ENCODE measurements around the gene SHANK1. TPM values are rescaled to one million over a fixed set of nuclear protein-coding genes. Genes with fewer than 3 reads are reported as not detected.

SHANK1 gene
- polyA plus RNA-seq, 1 donor from 2014 or later, result not detected

DNA sequence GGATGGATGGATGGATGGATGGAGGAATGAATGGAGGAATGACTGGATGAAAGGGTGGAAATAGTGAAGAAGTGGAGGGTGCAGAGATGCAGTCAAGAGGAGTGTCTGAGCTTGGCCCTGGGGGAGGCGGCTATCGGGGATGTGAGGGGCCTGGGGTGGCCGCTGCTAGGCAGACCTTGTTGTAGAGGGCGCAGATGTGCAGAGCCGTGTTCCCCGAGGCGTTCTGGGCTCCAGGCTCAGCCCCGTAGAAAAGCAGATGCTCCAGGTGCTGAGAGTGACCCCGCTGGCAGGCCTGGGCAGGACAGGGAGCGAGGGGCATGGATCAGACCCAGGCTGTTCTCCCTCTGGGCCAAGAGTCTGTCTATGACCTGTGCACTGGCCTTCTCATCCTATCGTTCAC is 8.4 kb downstream of the SHANK1 start:
- Mint-ChIP-seq H3K4me3 (peak overlapping the region in 1 of 4 donors; percentile 14), H3K4me1 (peaks cover 0 to 1% (median 0%) of the 10 kb centered on the region in 3 donors), H3K27ac (no peak overlapping the region), H3K36me3 (peaks cover 2% of the 10 kb centered on the region), H3K27me3 (peaks cover 33% of the 10 kb centered on the region), H3K9me3 (peaks cover 0 to 2% (median 0%) of the 10 kb centered on the region in 3 donors)

DNA sequence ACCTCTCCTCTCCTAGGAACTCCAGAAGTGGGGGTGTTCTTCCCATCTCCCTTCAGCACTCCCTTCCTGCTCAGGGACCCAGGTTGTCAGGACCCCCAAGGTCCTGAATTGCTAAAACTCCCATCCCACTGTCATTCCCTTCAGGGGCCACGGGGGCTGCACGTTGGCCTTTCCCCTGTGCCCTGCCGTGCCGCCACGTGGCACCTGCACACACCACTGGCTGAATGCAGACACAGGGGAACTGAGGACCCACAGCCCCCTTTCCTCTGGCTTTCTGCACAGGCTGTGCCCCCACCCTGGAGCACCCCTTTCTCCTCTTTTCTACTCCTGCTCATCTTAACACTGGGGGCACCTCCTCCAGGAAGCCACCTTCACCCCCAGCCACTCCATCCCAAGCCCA is 9.0 kb downstream of the SHANK1 start:
- peaks cover 30% of the 10 kb centered on the region for H3K27me3 Mint-ChIP-seq
- H3K4me1 Mint-ChIP-seq, result peaks cover 0 to 1% (median 0%) of the 10 kb centered on the region in 3 donors
- H3K4me3 Mint-ChIP-seq, result no peak overlapping the region
- H3K9me3 Mint-ChIP-seq, result peaks cover 0 to 2% (median 0%) of the 10 kb centered on the region in 3 donors
- H3K27ac Mint-ChIP-seq, result no peak overlapping the region
- H3K36me3 Mint-ChIP-seq, result peaks cover 2% of the 10 kb centered on the region

- H3K9me3 Mint-ChIP-seq, result peaks cover 0 to 2% (median 0%) of the 10 kb centered on the region in 3 donors
- H3K4me1 Mint-ChIP-seq, result peaks cover 0 to 1% (median 0%) of the 10 kb centered on the region in 3 donors
- no peak overlapping the region for H3K4me3 Mint-ChIP-seq
- H3K27ac Mint-ChIP-seq, result no peak overlapping the region
- peaks cover 30% of the 10 kb centered on the region for H3K27me3 Mint-ChIP-seq
- peaks cover 2% of the 10 kb centered on the region for H3K36me3 Mint-ChIP-seq
Measured at GRCh38 chr19:50710094-50710493, 9.5 kb downstream of the SHANK1 start.

DNA sequence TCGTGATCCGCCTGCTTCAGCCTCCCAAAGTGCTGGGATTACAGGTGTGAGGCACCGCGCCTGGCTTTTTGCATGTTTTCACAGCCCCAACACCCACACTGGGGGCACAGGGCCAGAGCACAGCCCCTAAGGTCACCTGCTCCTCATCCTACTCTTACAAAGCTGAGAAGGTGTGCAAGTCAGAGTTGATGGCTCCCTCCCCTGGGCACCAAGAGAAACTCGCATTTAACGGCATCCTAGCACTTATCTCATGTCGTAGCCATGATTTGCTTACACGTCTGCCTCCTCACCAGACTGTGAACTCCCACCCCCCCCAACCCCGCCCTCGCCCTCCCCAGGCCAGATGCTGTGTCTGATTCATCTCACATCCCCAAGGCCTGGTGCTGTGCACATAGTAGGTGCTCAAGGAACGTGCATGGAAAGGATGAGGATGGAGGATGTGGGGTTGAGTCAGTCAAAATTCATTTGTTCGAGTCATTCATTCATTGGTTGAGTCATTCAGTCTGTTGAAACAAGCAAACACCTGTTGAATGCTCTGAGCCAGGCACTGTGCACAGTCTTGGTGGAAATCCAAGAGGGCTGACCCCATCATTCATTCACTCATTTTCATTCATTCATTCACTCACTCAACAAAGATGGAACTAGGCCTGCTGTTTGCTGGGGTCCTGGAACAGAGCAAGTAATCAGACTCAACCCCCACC is 11.3 kb downstream of the SHANK1 start:
- Mint-ChIP-seq H3K27ac (no peak overlapping the region), H3K36me3 (peaks cover 2% of the 10 kb centered on the region), H3K4me1 (peaks cover 0 to 1% (median 0%) of the 10 kb centered on the region in 3 donors), H3K4me3 (no peak overlapping the region), H3K9me3 (peaks cover 0 to 2% (median 0%) of the 10 kb centered on the region in 3 donors), H3K27me3 (peaks cover 31% of the 10 kb centered on the region)

GRCh38 chr19:50706387-50706786 is 13.2 kb downstream of the SHANK1 start:
- peaks cover 2% of the 10 kb centered on the region for H3K36me3 Mint-ChIP-seq
- H3K9me3 Mint-ChIP-seq, result peaks cover 0 to 2% (median 0%) of the 10 kb centered on the region in 3 donors
- no peaks in the 10 kb centered on the region for H3K4me1 Mint-ChIP-seq
- no peak overlapping the region for H3K4me3 Mint-ChIP-seq
- H3K27me3 Mint-ChIP-seq, result peaks cover 27% of the 10 kb centered on the region
- H3K27ac Mint-ChIP-seq, result no peak overlapping the region

DNA sequence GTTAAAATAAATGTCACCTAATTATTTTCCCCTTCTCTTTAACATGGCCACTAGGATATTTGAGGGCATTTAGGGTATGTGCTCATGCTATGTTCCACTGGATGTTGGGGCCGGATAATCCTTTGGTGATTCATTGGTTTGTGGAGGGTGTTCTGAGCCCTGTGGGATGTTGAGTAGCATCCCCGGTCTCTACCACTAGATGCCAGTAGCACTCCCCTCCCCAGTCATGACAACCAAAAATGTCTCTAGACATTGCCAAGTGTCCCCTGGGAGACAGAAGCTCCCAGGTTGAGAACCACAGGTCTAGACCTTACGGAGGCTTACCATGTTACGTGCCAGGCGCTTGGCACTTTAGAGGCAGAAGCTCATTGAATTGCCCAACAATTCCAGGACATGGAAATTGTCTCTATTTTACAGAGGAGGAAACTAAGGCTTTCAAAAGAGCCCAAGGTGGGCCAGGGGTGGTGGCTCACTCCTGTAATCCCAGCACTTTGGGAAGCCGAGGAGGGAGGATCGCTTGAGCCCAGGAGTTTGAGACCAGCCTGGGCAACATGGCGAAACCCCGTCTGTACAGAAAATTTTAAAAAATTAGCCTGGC is 14.1 kb downstream of the SHANK1 start:
- Mint-ChIP-seq H3K36me3 (peaks cover 2% of the 10 kb centered on the region), H3K4me3 (no peak overlapping the region), H3K27me3 (peaks cover 25% of the 10 kb centered on the region), H3K27ac (no peak overlapping the region), H3K4me1 (no peaks in the 10 kb centered on the region), H3K9me3 (peaks cover 0 to 2% (median 1%) of the 10 kb centered on the region in 3 donors)

DNA sequence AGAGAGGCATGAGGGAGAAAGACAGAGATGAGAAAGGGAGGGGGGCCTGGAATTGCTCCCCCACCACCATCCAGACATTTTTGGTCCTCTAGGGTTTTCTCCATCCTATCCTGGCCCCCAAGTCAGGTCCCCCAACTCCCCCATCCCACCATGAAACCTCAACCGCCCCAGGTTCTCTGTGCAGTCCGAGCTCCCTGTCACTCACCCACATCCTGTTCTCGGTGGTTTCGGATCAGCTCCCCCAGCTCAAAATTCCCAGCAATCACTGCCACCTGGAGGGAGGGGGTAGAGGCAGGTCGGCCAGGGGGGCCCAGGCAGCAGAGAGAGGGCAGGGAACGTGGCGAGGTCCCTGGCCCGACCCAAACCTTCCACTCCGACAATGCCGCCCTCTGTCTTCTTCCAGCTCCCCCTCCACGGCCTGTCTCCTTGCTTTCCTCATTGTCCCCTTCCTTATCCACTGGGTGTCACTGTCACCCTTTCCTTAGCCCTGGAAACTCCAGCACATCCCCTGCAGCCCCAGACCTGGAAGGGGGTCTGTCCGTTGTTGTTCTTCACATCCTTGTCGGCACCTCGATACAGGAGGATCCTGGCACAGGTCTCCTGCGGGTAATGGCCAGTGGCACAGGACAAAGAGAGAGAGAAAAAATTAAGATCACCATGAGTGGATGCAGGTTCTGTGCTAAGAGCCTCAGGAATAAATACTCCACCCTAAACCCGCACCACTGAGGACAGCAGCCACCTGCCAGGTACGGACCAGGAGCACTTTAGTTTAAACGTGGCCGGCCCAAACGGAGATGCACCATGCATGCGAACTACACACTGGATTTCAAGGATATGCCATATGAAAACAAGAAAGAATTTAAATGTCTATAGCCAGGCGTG is 15.4 kb downstream of the SHANK1 start:
- peaks cover 25% of the 10 kb centered on the region for H3K27me3 Mint-ChIP-seq
- H3K4me3 Mint-ChIP-seq, result no peak overlapping the region
- H3K9me3 Mint-ChIP-seq, result peaks cover 0 to 2% (median 1%) of the 10 kb centered on the region in 3 donors
- no peak overlapping the region for H3K27ac Mint-ChIP-seq
- no peaks in the 10 kb centered on the region for H3K4me1 Mint-ChIP-seq
- peaks cover 2% of the 10 kb centered on the region for H3K36me3 Mint-ChIP-seq

- peaks cover 28% of the 10 kb centered on the region for H3K27me3 Mint-ChIP-seq
- H3K36me3 Mint-ChIP-seq, result no peaks in the 10 kb centered on the region
- no peak overlapping the region for H3K4me3 Mint-ChIP-seq
- no peak overlapping the region for H3K27ac Mint-ChIP-seq
- peaks cover 0 to 2% (median 1%) of the 10 kb centered on the region in 3 donors for H3K9me3 Mint-ChIP-seq
- no peaks in the 10 kb centered on the region for H3K4me1 Mint-ChIP-seq
Measured at GRCh38 chr19:50702871-50703829, 16.5 kb downstream of the SHANK1 start.

GRCh38 chr19:50702158-50702870 is 17.3 kb downstream of the SHANK1 start:
- H3K4me3 Mint-ChIP-seq, result no peak overlapping the region

GRCh38 chr19:50701367-50701985 is 18.1 kb downstream of the SHANK1 start:
- Mint-ChIP-seq H3K27ac (no peak overlapping the region), H3K27me3 (peaks cover 37% of the 10 kb centered on the region), H3K4me3 (no peak overlapping the region), H3K36me3 (no peaks in the 10 kb centered on the region), H3K4me1 (peaks cover 0 to 2% (median 0%) of the 10 kb centered on the region in 3 donors), H3K9me3 (peaks cover 0 to 4% (median 0%) of the 10 kb centered on the region in 3 donors)

More at GRCh38 chr19:50702158-50702870, 17.3 kb downstream of the SHANK1 start:
- Mint-ChIP-seq H3K27me3 (peaks cover 32% of the 10 kb centered on the region), H3K36me3 (no peaks in the 10 kb centered on the region), H3K27ac (no peak overlapping the region), H3K4me1 (no peaks in the 10 kb centered on the region), H3K9me3 (peaks cover 0 to 1% (median 0%) of the 10 kb centered on the region in 3 donors)

DNA sequence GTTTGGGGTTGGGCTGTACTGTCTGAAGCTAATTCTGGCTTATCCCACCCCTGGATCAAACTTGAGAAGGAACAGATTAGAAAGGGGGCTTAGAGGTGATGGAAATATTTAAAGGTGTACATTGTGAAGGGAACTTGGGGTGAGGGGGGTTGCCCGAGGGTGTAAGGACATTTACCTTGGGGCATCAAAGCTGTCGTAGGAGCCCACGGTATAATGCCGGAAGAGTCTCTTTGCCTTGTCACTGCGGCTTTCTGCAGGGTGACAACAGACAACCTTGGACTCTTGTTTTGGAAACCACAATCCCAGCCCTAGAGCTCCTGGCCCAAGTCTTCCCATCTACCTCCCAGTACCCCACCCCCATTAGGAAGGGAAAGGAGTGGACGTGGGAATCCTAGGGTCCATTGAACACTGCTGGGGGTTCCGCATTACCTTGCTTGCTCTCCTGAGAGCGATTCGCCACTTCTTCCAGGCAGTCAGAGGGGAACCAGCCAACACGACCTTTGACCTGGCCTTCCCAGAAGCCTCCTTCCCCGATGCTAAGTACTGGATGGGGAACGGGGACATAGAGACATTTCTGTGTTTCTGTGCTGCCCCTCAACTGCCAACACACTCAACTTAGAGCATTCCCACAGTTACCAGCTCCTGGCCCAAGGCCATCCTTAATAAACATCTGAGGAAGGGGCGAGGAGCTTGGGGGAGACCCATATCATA is 22.0 kb downstream of the SHANK1 start:
- no peak overlapping the region for H3K27ac Mint-ChIP-seq
- no peak overlapping the region for H3K4me3 Mint-ChIP-seq
- H3K27me3 Mint-ChIP-seq, result peaks cover 41% of the 10 kb centered on the region
- peaks cover 0 to 4% (median 0%) of the 10 kb centered on the region in 3 donors for H3K9me3 Mint-ChIP-seq
- no peaks in the 10 kb centered on the region for H3K36me3 Mint-ChIP-seq
- H3K4me1 Mint-ChIP-seq, result peaks cover 0 to 2% (median 2%) of the 10 kb centered on the region in 3 donors

GRCh38 chr19:50696094-50696483 is 23.5 kb downstream of the SHANK1 start:
- no peak overlapping the region for H3K4me3 Mint-ChIP-seq
- H3K27ac Mint-ChIP-seq, result no peak overlapping the region
- H3K27me3 Mint-ChIP-seq, result peaks cover 41% of the 10 kb centered on the region
- H3K4me1 Mint-ChIP-seq, result peaks cover 0 to 2% (median 2%) of the 10 kb centered on the region in 3 donors
- peaks cover 0 to 4% (median 0%) of the 10 kb centered on the region in 3 donors for H3K9me3 Mint-ChIP-seq
- H3K36me3 Mint-ChIP-seq, result no peaks in the 10 kb centered on the region
